D721Med (cell line): Measurements from ENCODE around the gene CTDP1.
"Not testable (repeated sequence)": the region's sequence is repeated elsewhere in the genome, so short reads cannot be mapped to it uniquely, and the experiment has no call there.

Source experiments
- DNase-seq: peaks from one replicate; pipeline ENCODE4 v3.0.0; 2011; ENCODE audit warnings: low spot score; ENCODE audit not compliant: insufficient read length
- FAIRE-seq: peaks from 2 replicates; lab custom pipeline; 2011; peaks lifted over from hg19 to GRCh38; lab: Jason Lieb, UNC
- TF ChIP-seq, protein P1 (sequence below): IDR thresholded peaks from 2 replicates; pipeline ENCODE4 v1.5.1; 2012; ENCODE audit warnings: mild to moderate bottlenecking, control low read depth; ENCODE audit not compliant: insufficient read depth; ENCODE audit errors: missing control alignments

Gene CTDP1

DNA sequence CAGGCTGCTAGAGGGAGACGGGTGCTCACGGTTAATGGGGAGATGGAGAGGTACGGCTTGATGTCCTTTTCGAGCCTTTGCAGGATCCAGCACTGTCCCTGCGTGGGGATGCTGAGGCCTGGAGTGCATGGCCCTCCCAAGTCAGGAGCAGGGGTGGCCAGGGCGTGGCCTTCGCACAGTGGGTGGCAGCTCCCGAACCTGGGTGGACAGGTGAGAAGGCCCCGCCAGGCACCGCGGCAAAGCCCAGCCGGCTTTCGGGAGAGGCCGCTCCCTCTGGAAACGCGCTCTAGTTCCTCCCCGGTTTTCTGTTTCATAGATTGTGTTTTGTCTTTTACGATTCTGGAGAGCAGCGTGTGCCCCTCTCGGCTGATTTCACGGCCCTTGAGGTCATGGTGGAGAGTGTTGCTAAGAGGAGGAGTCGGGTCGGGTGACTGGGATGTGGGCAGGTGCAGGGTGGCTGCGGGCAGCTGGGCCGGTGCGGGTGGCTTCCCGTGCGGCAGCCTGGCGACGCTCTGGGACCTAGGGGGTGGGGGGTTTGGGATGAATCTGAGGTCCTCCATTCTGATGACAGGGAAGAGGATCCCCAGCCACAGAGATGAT, 39.4 kb downstream of the CTDP1 start:
- FAIRE-seq (no peak), DNase-seq (no peak)
- TF ChIP-seq, protein P1, sequence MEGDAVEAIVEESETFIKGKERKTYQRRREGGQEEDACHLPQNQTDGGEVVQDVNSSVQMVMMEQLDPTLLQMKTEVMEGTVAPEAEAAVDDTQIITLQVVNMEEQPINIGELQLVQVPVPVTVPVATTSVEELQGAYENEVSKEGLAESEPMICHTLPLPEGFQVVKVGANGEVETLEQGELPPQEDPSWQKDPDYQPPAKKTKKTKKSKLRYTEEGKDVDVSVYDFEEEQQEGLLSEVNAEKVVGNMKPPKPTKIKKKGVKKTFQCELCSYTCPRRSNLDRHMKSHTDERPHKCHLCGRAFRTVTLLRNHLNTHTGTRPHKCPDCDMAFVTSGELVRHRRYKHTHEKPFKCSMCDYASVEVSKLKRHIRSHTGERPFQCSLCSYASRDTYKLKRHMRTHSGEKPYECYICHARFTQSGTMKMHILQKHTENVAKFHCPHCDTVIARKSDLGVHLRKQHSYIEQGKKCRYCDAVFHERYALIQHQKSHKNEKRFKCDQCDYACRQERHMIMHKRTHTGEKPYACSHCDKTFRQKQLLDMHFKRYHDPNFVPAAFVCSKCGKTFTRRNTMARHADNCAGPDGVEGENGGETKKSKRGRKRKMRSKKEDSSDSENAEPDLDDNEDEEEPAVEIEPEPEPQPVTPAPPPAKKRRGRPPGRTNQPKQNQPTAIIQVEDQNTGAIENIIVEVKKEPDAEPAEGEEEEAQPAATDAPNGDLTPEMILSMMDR, result no peak

DNA sequence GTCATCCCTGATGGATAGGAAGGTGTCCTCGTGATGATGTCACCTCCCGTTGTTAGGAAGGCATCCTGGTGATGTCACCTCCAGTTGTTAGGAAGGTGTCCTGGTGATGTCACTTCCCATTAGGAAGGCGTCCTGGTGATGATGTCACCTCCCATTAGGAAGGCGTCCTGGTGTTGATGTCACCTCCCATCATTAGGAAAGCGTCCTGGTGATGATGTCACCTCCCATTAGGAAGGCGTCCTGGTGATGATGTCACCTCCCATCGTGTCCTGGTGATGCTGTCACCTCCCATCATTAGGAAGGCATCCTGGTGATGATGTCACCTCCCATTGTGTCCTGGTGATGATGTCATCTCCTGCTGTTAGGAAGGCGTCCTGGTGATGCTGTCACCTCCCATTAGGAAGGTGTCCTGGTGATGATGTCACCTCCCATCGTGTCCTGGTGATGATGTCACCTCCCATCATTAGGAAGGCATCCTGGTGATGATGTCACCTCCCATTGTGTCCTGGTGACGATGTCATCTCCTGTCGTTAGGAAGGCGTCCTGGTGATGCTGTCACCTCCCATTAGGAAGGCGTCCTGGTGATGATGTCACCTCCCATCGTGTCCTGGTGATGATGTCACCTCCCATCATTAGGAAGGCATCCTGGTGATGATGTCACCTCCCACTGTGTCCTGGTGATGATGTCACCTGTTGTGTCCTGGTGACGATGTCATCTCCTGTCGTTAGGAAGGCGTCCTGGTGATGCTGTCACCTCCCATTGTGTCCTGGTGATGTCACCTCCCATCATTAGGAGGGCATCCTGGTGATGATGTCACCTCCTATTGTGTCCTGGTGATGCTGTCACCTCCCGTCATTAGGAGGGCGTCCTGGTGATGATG, 40.1 kb downstream of the CTDP1 start:
- peak; percentile 97 for FAIRE-seq

GRCh38 chr18:79720359-79720733, 40.7 kb downstream of the CTDP1 start:
- FAIRE-seq, result no peak
- no peak for DNase-seq
- TF ChIP-seq, protein P1, result no peak

More for the DNA sequence above, 40.1 kb downstream of the CTDP1 start:
- DNase-seq, result not testable (repeated sequence)

DNA sequence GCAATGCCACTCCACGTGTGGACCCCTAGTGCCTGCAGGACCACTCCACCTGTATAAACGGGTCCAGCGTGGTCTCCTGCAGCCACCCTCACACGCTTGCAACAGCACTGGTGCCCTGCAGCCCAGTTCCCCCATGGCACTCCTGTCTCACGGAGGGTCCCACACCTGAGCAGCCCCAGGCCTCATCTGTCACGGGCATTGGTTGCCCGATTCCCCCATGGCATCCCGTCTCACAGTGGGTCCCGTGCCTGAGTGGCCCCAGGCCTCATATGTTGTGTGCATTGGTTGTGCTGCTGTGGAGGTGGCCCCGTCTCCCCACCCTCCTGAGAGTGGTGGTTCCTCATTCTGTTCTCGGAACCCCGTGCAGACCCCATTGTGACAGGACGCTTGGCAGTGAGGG, 43.4 kb downstream of the CTDP1 start:
- DNase-seq (no peak), FAIRE-seq (no peak)
- TF ChIP-seq, protein P1, result no peak

- DNase-seq (no peak), FAIRE-seq (no peak)
- TF ChIP-seq, protein P1, result no peak
Observed at GRCh38 chr18:79723628-79724027, 44.0 kb downstream of the CTDP1 start.

GRCh38 chr18:79724299-79725080, 44.9 kb downstream of the CTDP1 start:
- TF ChIP-seq, protein P1, result no peak
- DNase-seq, result no peak
- FAIRE-seq, result no peak

- DNase-seq, result no peak
- TF ChIP-seq, protein P1, result no peak
- no peak for FAIRE-seq
Observed at GRCh38 chr18:79725486-79725885, 45.9 kb downstream of the CTDP1 start.
